Chondrocyte (in vitro differentiated cells): ENCODE results near the gene OR10R2. TPM values are rescaled to one million over a fixed set of nuclear protein-coding genes. Genes with fewer than 3 reads are reported as not detected.

Experiments used
- DNase-seq: peaks from one replicate; pipeline ENCODE4 v3.0.0; 2021; ENCODE audit warnings: mixed read lengths, low spot score
- H3K27ac Mint-ChIP-seq: one replicate; pipeline ENCODE4 v1.8.0; 2021; ENCODE audit warnings: mild to moderate bottlenecking, moderate library complexity, mixed read lengths; ENCODE audit not compliant: unreplicated experiment
- H3K27me3 Mint-ChIP-seq: 2 replicates; pipeline ENCODE4 v1.8.0; 2021; ENCODE audit warnings: low read depth, mixed read lengths
- H3K36me3 Mint-ChIP-seq: 2 replicates; pipeline ENCODE4 v1.8.0; 2021; ENCODE audit warnings: low read depth, mixed read lengths
- H3K4me1 Mint-ChIP-seq: 2 replicates; pipeline ENCODE4 v1.8.0; 2021; ENCODE audit warnings: low read depth, mild to moderate bottlenecking, mixed read lengths
- H3K4me3 Mint-ChIP-seq: one replicate; pipeline ENCODE4 v1.8.0; 2021; ENCODE audit warnings: mild to moderate bottlenecking, moderate library complexity, mixed read lengths; ENCODE audit not compliant: unreplicated experiment
- H3K9me3 Mint-ChIP-seq: 2 replicates; pipeline ENCODE4 v1.8.0; 2021; ENCODE audit warnings: low read depth, mixed read lengths
- total RNA-seq: library from RNA; stranded (reverse); gene quantifications from 3 replicates; pipeline ENCODE4 v1.2.1, GENCODE V29; 2021
- TF ChIP-seq, protein P1 (sequence below): fragments of 200-600 bp; sonication (generic); IDR thresholded peaks from 2 replicates; pipeline ENCODE4 v1.5.0; 2021; ENCODE audit warnings: antibody characterized with exemption, mild to moderate bottlenecking, moderate library complexity

The OR10R2 gene
- total RNA-seq, 1 donor from 2014 or later = not detected

DNA sequence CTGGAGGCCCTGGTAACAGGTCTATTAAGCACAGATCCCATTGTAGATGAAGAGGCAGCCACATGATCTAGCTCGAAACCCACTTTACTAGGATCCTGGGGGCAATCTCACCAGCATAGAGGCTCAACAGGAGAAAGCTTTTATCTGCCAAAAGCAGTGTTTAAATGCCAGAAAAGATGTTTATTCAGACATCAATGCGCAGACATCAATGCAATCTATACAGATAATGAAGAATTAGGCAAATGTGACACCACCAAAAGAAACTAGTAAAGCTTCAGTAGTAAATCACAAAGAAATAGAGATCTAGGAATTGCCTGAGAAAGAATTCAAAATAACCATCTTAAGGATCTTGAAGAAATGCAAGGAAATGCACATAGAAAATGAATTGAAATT lies 49.6 kb downstream of the OR10R2 start:
- Mint-ChIP-seq H3K4me1 (no peaks in the 10 kb centered on the region), H3K36me3 (no peaks in the 10 kb centered on the region), H3K27me3 (peaks cover 3% of the 10 kb centered on the region), H3K27ac (no peak overlapping the region), H3K9me3 (peaks cover 14% of the 10 kb centered on the region), H3K4me3 (no peak overlapping the region)
- TF ChIP-seq, protein P1, sequence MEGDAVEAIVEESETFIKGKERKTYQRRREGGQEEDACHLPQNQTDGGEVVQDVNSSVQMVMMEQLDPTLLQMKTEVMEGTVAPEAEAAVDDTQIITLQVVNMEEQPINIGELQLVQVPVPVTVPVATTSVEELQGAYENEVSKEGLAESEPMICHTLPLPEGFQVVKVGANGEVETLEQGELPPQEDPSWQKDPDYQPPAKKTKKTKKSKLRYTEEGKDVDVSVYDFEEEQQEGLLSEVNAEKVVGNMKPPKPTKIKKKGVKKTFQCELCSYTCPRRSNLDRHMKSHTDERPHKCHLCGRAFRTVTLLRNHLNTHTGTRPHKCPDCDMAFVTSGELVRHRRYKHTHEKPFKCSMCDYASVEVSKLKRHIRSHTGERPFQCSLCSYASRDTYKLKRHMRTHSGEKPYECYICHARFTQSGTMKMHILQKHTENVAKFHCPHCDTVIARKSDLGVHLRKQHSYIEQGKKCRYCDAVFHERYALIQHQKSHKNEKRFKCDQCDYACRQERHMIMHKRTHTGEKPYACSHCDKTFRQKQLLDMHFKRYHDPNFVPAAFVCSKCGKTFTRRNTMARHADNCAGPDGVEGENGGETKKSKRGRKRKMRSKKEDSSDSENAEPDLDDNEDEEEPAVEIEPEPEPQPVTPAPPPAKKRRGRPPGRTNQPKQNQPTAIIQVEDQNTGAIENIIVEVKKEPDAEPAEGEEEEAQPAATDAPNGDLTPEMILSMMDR = no peak
- DNase-seq = no peak

DNA sequence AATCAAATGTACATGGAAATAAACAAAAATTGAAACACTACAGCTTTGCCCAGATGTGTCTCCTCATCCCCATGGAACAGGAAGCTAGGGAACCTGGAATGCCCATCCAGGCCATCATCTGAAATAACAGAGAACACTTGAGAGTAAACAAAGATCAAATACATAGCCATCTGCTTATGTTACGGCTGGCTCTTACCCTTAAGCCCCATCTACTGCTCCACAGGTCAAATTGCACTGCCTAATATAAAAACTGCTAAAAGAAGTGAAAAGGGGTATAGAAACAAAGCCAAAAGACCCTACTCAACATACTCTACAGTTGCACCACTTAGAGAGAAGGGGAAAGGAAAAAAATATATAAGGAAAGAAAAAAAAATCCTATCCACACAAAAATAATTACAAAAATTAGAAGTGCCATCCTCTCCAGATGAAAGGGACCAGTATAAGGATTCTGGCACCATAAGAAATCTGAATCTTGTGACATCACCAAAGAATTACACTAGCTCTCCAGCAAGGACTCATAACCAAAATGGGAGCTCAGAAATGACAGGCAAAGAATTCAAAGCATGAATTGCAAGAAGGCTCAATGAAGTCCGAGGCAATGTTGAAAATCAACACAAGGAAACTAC lies 55.3 kb downstream of the OR10R2 start:
- H3K4me1 Mint-ChIP-seq = no peaks in the 10 kb centered on the region
- no peak overlapping the region for H3K4me3 Mint-ChIP-seq
- no peaks in the 10 kb centered on the region for H3K36me3 Mint-ChIP-seq
- TF ChIP-seq, protein P1 = no peak
- peaks cover 2% of the 10 kb centered on the region for H3K27me3 Mint-ChIP-seq
- no peak overlapping the region for H3K27ac Mint-ChIP-seq
- DNase-seq = no peak
- H3K9me3 Mint-ChIP-seq = peaks cover 34% of the 10 kb centered on the region

Other genes starting within 250 kb of the OR10R2 start
- gene CD1A, start 217.8 kb upstream of the OR10R2 start, total RNA-seq = not detected in 3 replicates
- gene CD1C, start 182.3 kb upstream of the OR10R2 start, total RNA-seq = not detected in 3 replicates
- gene CD1B, start 140.7 kb upstream of the OR10R2 start, total RNA-seq = not detected in 3 replicates
- not detected in 3 replicates for gene CD1E, start 118.3 kb upstream of the OR10R2 start, total RNA-seq
- not detected in 3 replicates for gene OR10T2, start 72.8 kb upstream of the OR10R2 start, total RNA-seq
- not detected in 3 replicates for gene OR10K2, start 46.0 kb upstream of the OR10R2 start, total RNA-seq
- not detected in 3 replicates for gene OR10K1, start 10.4 kb upstream of the OR10R2 start, total RNA-seq
- gene OR6Y1, start 82.2 kb downstream of the OR10R2 start, total RNA-seq = not detected in 3 replicates
- gene OR6P1, start 98.4 kb downstream of the OR10R2 start, total RNA-seq = not detected in 3 replicates
- gene OR10X1, start 107.7 kb downstream of the OR10R2 start, total RNA-seq = not detected in 3 replicates
- not detected in 3 replicates for gene OR10Z1, start 133.0 kb downstream of the OR10R2 start, total RNA-seq
- not detected in 3 replicates for gene SPTA1, start 214.5 kb downstream of the OR10R2 start, total RNA-seq
- not detected in 3 replicates for gene OR6K2, start 228.4 kb downstream of the OR10R2 start, total RNA-seq
- gene OR6K3, start 248.5 kb downstream of the OR10R2 start, total RNA-seq = not detected in 3 replicates